ENCODE measurements around the gene ZMYM2. TPM values are rescaled to one million over a fixed set of nuclear protein-coding genes. Genes with fewer than 3 reads are reported as not detected.

The ZMYM2 gene
- total RNA-seq: 10 to 100 TPM; 35.7 to 48.1 TPM

DNA sequence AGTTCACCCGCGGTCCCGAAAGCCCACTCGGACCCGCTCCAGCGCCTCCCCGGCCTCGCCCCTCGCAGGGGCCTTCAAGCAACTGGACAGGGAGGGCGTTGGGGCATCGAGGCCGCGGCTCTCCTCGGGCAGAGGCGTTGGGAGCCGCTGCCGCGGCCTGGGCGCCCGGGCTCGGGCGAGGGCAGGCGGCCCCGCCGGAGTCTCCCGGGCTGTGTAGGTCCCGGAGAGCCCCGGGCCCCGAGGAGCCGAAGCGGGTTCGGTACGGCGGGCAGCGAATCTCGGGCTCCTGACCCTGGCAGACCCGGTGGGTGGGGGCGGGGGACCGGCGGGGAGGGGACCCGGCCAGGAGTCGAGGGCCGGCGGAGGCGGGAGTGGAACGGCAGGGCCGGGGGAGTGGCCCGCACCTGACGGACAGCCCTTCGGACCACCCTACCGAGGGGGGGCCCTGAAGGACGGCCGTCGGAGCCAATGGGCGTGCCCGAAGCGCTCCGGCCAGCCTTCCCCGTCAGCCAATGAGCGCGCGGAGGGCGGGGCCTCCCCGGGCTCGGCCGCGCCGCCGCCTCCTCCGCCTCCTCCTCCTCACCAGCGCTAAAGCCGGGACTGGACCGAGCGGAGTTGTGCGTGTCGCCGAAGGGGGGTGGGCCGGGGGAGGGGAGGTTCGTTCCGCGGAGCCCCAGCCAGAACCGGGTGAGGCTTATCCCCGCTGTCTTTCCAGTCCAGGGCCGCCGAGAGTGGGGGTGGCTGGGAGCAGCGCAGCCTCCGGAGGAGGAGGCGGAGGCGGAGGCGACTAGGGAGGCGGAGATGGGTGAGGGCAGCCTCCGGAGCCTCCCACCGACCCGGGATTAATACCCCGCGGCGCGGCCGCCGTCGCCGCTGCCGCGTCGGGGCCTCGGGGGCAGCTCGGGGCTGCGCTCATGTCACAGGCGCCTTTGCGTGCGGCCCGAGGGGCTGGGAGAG is at the start of gene ZMYM2:
TSS of gene ZMYM2 (plus strand) at position 573 of the 957 bp plus-strand sequence. CDS start 34,346 bp downstream, outside the sequence.
- peaks cover 0 to 37% of the 10 kb centered on the region in 2 donors for H3K4me1 ChIP-seq
- H3K4me3 ChIP-seq: peak within 1 kb of the TSS; percentile 88 to 94
- TF ChIP-seq, protein P1, sequence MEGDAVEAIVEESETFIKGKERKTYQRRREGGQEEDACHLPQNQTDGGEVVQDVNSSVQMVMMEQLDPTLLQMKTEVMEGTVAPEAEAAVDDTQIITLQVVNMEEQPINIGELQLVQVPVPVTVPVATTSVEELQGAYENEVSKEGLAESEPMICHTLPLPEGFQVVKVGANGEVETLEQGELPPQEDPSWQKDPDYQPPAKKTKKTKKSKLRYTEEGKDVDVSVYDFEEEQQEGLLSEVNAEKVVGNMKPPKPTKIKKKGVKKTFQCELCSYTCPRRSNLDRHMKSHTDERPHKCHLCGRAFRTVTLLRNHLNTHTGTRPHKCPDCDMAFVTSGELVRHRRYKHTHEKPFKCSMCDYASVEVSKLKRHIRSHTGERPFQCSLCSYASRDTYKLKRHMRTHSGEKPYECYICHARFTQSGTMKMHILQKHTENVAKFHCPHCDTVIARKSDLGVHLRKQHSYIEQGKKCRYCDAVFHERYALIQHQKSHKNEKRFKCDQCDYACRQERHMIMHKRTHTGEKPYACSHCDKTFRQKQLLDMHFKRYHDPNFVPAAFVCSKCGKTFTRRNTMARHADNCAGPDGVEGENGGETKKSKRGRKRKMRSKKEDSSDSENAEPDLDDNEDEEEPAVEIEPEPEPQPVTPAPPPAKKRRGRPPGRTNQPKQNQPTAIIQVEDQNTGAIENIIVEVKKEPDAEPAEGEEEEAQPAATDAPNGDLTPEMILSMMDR (IDR thresholded peaks at IDR 0.05): no peak
- peak within 1 kb of the TSS; percentile 99 to 100 for H3K27ac ChIP-seq
- H3K9me3 ChIP-seq: no peaks in the 10 kb centered on the region
- DNase-seq (ENCODE audit: low spot score): peak; percentile 98
- no peaks in the 10 kb centered on the region for H3K27me3 ChIP-seq
- H3K36me3 ChIP-seq: no peaks in the 10 kb centered on the region

DNA sequence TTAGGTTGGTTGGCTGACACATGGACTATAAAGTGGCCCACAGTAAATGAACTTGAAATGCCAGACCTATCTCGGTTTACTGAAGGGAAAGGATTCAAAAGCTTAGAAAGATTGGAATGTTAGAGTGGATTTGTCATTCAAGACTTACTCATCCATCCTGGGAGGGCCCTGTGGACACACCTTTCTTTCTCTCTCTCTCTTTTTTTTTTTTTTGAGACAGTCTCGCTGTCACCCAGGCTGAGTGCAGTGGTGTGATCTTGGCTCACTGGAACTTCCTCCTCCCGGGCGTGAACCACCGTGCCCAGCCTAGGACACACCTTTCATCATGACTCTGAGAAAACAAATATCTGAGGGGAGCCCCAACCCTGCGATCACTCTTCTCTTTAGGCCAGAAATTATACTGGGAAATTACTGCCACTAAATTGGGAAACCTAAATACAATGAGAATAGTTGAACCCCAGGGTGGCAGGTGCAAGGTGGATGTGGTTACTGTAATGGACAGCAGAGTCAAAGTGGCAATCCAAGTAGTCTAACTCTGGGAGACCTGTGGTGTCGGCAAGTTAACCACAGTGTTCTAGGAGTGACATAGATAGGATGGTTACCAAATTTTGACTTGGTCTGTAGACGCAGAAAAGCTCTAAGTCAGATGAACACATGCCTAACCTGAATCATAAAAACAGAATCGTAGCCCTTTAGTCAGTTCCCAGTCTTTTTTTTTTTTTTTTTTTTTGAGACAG is 48.0 kb upstream of the ZMYM2 start:
- no peaks in the 10 kb centered on the region for H3K27me3 ChIP-seq
- no peak for DNase-seq (ENCODE audit: low spot score)
- no peak overlapping the region for H3K4me3 ChIP-seq
- TF ChIP-seq, protein P1 (IDR thresholded peaks at IDR 0.05): no peak
- no peak overlapping the region for H3K27ac ChIP-seq
- H3K4me1 ChIP-seq: no peaks in the 10 kb centered on the region
- no peaks in the 10 kb centered on the region for H3K36me3 ChIP-seq
- no peaks in the 10 kb centered on the region for H3K9me3 ChIP-seq

DNA sequence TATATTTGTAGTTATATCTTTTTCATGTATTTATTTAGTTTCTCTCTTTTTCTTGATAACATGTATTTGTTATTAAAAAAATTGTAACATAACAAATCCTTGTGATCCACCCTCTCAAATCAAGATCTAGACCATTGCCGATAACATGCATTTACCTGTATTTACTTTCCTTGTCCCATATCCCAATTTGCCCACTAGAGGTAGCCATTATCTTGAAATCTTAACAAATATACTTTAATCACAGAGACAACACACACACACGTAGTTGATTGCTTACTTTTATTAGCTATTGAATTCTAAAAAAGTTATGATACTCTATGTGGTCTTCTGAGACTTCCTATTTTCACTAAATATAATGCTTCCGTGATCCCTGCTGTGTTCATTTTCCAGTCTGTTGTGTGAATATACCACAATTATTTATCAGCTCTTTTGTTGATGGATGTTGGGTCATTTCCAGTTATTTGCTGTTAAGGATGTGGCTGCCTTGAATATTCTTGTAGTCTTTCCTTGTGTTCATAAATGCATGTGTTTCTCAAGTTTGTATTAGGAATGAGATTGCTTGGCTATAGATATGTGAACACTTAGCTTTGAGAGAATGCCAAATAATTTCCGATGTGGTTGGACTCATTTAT is 31.3 kb upstream of the ZMYM2 start:
- Histone ChIP-seq H3K4me3 (no peak overlapping the region), H3K27me3 (no peaks in the 10 kb centered on the region), H3K9me3 (no peaks in the 10 kb centered on the region), H3K4me1 (no peaks in the 10 kb centered on the region), H3K36me3 (no peaks in the 10 kb centered on the region), H3K27ac (no peak overlapping the region)
- TF ChIP-seq, protein P1 (IDR thresholded peaks at IDR 0.05): peak in 1 of 2 donors; percentile 48
- DNase-seq (ENCODE audit: low spot score): no peak

DNA sequence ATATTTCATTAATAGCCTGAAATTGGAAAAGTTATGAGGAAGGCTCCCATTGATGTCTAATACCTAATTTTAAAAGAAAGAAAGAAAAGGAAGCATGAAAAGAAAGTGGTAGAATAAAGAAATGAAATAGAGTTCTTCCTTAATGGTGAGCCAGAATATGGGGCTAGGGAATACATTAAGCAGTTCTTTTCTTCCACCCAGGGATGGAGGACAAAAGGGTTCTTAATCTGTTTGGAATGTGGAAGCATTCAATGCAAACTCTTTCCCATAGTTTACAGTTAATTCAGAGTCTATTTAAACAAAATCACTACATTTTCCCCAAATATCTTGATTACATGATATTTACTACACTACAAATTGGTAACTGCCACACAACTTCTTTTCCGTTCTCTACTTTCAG is 18.4 kb upstream of the ZMYM2 start:
- TF ChIP-seq, protein P1 (IDR thresholded peaks at IDR 0.05): no peak
- Histone ChIP-seq H3K4me1 (no peaks in the 10 kb centered on the region), H3K27ac (no peak overlapping the region), H3K4me3 (no peak overlapping the region), H3K9me3 (no peaks in the 10 kb centered on the region), H3K27me3 (no peaks in the 10 kb centered on the region), H3K36me3 (no peaks in the 10 kb centered on the region)
- no peak for DNase-seq (ENCODE audit: low spot score)

DNA sequence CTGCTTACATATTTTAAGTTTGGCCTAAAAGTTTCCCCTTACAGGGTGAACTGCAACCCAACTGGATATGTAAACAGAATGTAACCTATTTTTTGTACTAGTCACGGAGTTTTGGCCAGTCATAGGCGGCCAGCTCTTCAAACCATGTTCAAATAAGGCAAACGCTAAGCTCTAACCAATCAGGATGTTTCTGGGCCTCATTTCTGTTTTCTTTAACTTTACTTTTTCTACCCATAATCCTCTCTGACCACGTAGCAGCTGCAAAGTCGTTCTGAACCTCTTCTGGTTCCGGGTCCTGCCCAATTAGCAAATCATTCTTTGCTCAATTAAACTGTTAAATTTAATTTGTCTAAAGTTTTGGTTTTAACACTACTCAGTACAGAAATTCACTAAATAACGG is 8.2 kb upstream of the ZMYM2 start:
- Histone ChIP-seq H3K4me3 (no peak overlapping the region), H3K36me3 (no peaks in the 10 kb centered on the region), H3K9me3 (no peaks in the 10 kb centered on the region), H3K27me3 (no peaks in the 10 kb centered on the region), H3K4me1 (no peaks in the 10 kb centered on the region), H3K27ac (no peak overlapping the region)
- DNase-seq (ENCODE audit: low spot score): no peak
- TF ChIP-seq, protein P1 (IDR thresholded peaks at IDR 0.05): no peak

Data from right atrium auricular region (tissue), 2 donors.